GM19324 (cell line): ENCODE measurements around the gene RAPGEF1.

Experiments
- ATAC-seq: cut with Tn5 transposase; IDR thresholded peaks from one replicate; pipeline ENCODE4 v1.9.1; 2021; ENCODE audit warnings: mild to moderate bottlenecking, moderate library complexity; ENCODE audit not compliant: unreplicated experiment, low FRiP score

RAPGEF1 gene

GRCh38 chr9:131748411-131748955, 8.6 kb upstream of the RAPGEF1 start:
- ATAC-seq = no peak

GRCh38 chr9:131747352-131747751, 7.5 kb upstream of the RAPGEF1 start:
- no peak for ATAC-seq

- no peak for ATAC-seq
These were observed 5.7 kb upstream of the RAPGEF1 start for GRCh38 chr9:131745610-131746009.

GRCh38 chr9:131744720-131745201, 4.9 kb upstream of the RAPGEF1 start:
- no peak for ATAC-seq

GRCh38 chr9:131744171-131744719, 4.4 kb upstream of the RAPGEF1 start:
- ATAC-seq = no peak

GRCh38 chr9:131743501-131743900, 3.6 kb upstream of the RAPGEF1 start:
- no peak for ATAC-seq

- ATAC-seq = no peak
These were observed 3.2 kb upstream of the RAPGEF1 start for GRCh38 chr9:131743096-131743495.

- no peak for ATAC-seq
These were observed 1.0 kb upstream of the RAPGEF1 start for GRCh38 chr9:131740898-131741297.

- peak; percentile 23 for ATAC-seq
These were observed 530 bp downstream of the RAPGEF1 start for GRCh38 chr9:131739133-131739958.

- ATAC-seq = no peak
These were observed 1.4 kb downstream of the RAPGEF1 start for GRCh38 chr9:131738293-131739132.

GRCh38 chr9:131737426-131737825, 2.5 kb downstream of the RAPGEF1 start:
- no peak for ATAC-seq

GRCh38 chr9:131736431-131736830, 3.4 kb downstream of the RAPGEF1 start:
- ATAC-seq = no peak

GRCh38 chr9:131735238-131736128, 4.4 kb downstream of the RAPGEF1 start:
- no peak for ATAC-seq

GRCh38 chr9:131734781-131735180, 5.1 kb downstream of the RAPGEF1 start:
- no peak for ATAC-seq

GRCh38 chr9:131734165-131734610, 5.7 kb downstream of the RAPGEF1 start:
- ATAC-seq = no peak

GRCh38 chr9:131733541-131734061, 6.3 kb downstream of the RAPGEF1 start:
- ATAC-seq = no peak

GRCh38 chr9:131732636-131733289, 7.1 kb downstream of the RAPGEF1 start:
- no peak for ATAC-seq

- ATAC-seq = no peak
These were observed 7.8 kb downstream of the RAPGEF1 start for GRCh38 chr9:131732061-131732526.

GRCh38 chr9:131731644-131732043, 8.2 kb downstream of the RAPGEF1 start:
- ATAC-seq = no peak
